Smooth muscle cell (in vitro differentiated cells): ENCODE results near the gene PKHD1. TPM values are rescaled to one million over a fixed set of nuclear protein-coding genes. Genes with fewer than 3 reads are reported as not detected.

ENCODE experiments used
- DNase-seq: peaks from one replicate; lab custom pipeline; 2025; ENCODE audit not compliant: unreplicated experiment; lab: John Stamatoyannopoulos, UW
- H2AFZ ChIP-seq: fragments of 200-600 bp; sonication (generic); 2 replicates; pipeline ENCODE4 v1.6.0; 2016; ENCODE audit warnings: antibody characterized with exemption, low read depth, mild to moderate bottlenecking
- H3F3A ChIP-seq: fragments of 200-600 bp; sonication (generic); 2 replicates; pipeline ENCODE4 v1.6.0; 2017; ENCODE audit warnings: antibody characterized with exemption, low read depth
- H3K27ac ChIP-seq: fragments of 200-600 bp; sonication (generic); 2 replicates; pipeline ENCODE4 v1.5.1; 2016; ENCODE audit warnings: low read depth, mild to moderate bottlenecking
- H3K27me3 ChIP-seq: fragments of 200-600 bp; sonication (generic); 2 replicates; pipeline ENCODE4 v1.6.1; 2016; ENCODE audit warnings: low read depth, mild to moderate bottlenecking
- H3K36me3 ChIP-seq: fragments of 200-600 bp; sonication (generic); 2 replicates; pipeline ENCODE4 v1.5.1; 2016; ENCODE audit warnings: low read depth
- H3K4me1 ChIP-seq: fragments of 200-600 bp; sonication (generic); 2 replicates; pipeline ENCODE4 v1.5.1; 2016; ENCODE audit warnings: low read depth
- H3K4me2 ChIP-seq: fragments of 200-600 bp; sonication (generic); 2 replicates; pipeline ENCODE4 v1.6.0; 2016; ENCODE audit warnings: mild to moderate bottlenecking
- H3K4me3 ChIP-seq: fragments of 200-600 bp; sonication (generic); 2 replicates; pipeline ENCODE4 v1.5.1; 2016; ENCODE audit warnings: mild to moderate bottlenecking
- H3K79me2 ChIP-seq: fragments of 200-600 bp; sonication (generic); 2 replicates; pipeline ENCODE4 v1.6.0; 2016; ENCODE audit warnings: low read depth, mild to moderate bottlenecking
- H3K9ac ChIP-seq: fragments of 200-600 bp; sonication (generic); 2 replicates; pipeline ENCODE4 v1.6.0; 2016; ENCODE audit warnings: low read depth
- H3K9me3 ChIP-seq: fragments of 200-600 bp; sonication (generic); replicated peaks from 2 replicates; pipeline ENCODE4 v1.5.1; 2016; ENCODE audit warnings: low read depth
- H4K20me1 ChIP-seq: fragments of 200-600 bp; sonication (generic); 2 replicates; pipeline ENCODE4 v1.6.0; 2016; ENCODE audit warnings: low read depth
- CTCF ChIP-seq: fragments of 200-600 bp; sonication (generic); IDR thresholded peaks from 2 replicates; pipeline ENCODE4 v1.5.1; 2017; ENCODE audit warnings: borderline replicate concordance, mild to moderate bottlenecking, antibody characterized with exemption; ENCODE audit not compliant: insufficient read depth, poor library complexity, severe bottlenecking
- WGBS: methylation state at CpG from one replicate; pipeline ENCODE4 v1.1.7; 2016; ENCODE audit warnings: low lambda C conversion rate; 5-methylcytosine and 5-hydroxymethylcytosine counted together
- polyA plus RNA-seq: library from polyadenylated mRNA; unstranded; fragments of >200 nt; fragmentation: Nextera tagmentation; extraction: Ambion mirVana; gene quantifications from 2 replicates; pipeline ENCODE4 v1.2.1, GENCODE V29; 2016
- total RNA-seq: library from RNA; depleted of rRNA; stranded (reverse); fragments of >200 nt; gene quantifications from 2 replicates; pipeline ENCODE4 v1.2.3, GENCODE V29; 2014

Gene PKHD1
- total and polyA plus RNA-seq, 2 experiments from 2014 or later: not detected

- 83% methylated on average over 2 of the region's 2 CpGs for WGBS
- no peak overlapping the region for H3K9ac ChIP-seq
- H3K9me3 ChIP-seq: no peaks in the 10 kb centered on the region
- no peak overlapping the region for H3K4me2 ChIP-seq
- H3F3A ChIP-seq: no peaks in the 10 kb centered on the region
- no peaks in the 10 kb centered on the region for H3K36me3 ChIP-seq
- H3K4me1 ChIP-seq: no peaks in the 10 kb centered on the region
- no peak for TF ChIP-seq CTCF
- H4K20me1 ChIP-seq: no peaks in the 10 kb centered on the region
- H3K4me3 ChIP-seq: no peak overlapping the region
- H2AFZ ChIP-seq: no peak overlapping the region
- peaks cover under 1% of the 10 kb centered on the region for H3K27me3 ChIP-seq
- H3K79me2 ChIP-seq: no peaks in the 10 kb centered on the region
- H3K27ac ChIP-seq: no peak overlapping the region
- no peak for DNase-seq
Measured at GRCh38 chr6:51865176-51865575, 222.2 kb downstream of the PKHD1 start.

- Histone ChIP-seq H3K27ac (no peak overlapping the region), H3K4me1 (no peaks in the 10 kb centered on the region), H3K4me2 (no peak overlapping the region), H3K9ac (no peak overlapping the region), H3F3A (no peaks in the 10 kb centered on the region), H3K79me2 (no peaks in the 10 kb centered on the region), H3K4me3 (no peak overlapping the region), H3K9me3 (no peaks in the 10 kb centered on the region), H3K36me3 (no peaks in the 10 kb centered on the region), H3K27me3 (no peaks in the 10 kb centered on the region), H2AFZ (no peak overlapping the region), H4K20me1 (no peaks in the 10 kb centered on the region)
- WGBS: 94% methylated on average over 2 of the region's 2 CpGs
- no peak for DNase-seq
- TF ChIP-seq CTCF: no peak
Measured at GRCh38 chr6:51857134-51857533, 230.3 kb downstream of the PKHD1 start.

GRCh38 chr6:51856508-51856907 lies 230.9 kb downstream of the PKHD1 start:
- Histone ChIP-seq H3K4me3 (no peak overlapping the region), H3F3A (no peaks in the 10 kb centered on the region), H3K27me3 (no peaks in the 10 kb centered on the region), H3K4me1 (no peaks in the 10 kb centered on the region), H3K4me2 (no peak overlapping the region), H3K36me3 (no peaks in the 10 kb centered on the region), H3K79me2 (no peaks in the 10 kb centered on the region), H4K20me1 (no peaks in the 10 kb centered on the region), H3K27ac (no peak overlapping the region), H3K9ac (no peak overlapping the region), H3K9me3 (no peaks in the 10 kb centered on the region), H2AFZ (no peak overlapping the region)
- TF ChIP-seq CTCF: no peak
- no peak for DNase-seq

GRCh38 chr6:51855310-51856082 lies 231.9 kb downstream of the PKHD1 start:
- 42% methylated on average over 10 of the region's 10 CpGs for WGBS
- no peaks in the 10 kb centered on the region for H3K27me3 ChIP-seq
- TF ChIP-seq CTCF: peak; percentile 75
- no peaks in the 10 kb centered on the region for H3K9me3 ChIP-seq
- DNase-seq: no peak
- H3K4me2 ChIP-seq: no peak overlapping the region
- H3K79me2 ChIP-seq: no peaks in the 10 kb centered on the region
- no peaks in the 10 kb centered on the region for H3K36me3 ChIP-seq
- H3K4me1 ChIP-seq: no peaks in the 10 kb centered on the region
- no peaks in the 10 kb centered on the region for H4K20me1 ChIP-seq
- no peaks in the 10 kb centered on the region for H3F3A ChIP-seq
- H3K9ac ChIP-seq: no peak overlapping the region
- H2AFZ ChIP-seq: no peak overlapping the region
- H3K27ac ChIP-seq: no peak overlapping the region
- no peak overlapping the region for H3K4me3 ChIP-seq
